ENCODE results near the gene DHX38. TPM values are rescaled to one million over a fixed set of nuclear protein-coding genes. Genes with fewer than 3 reads are reported as not detected.

The DHX38 gene
- polyA plus RNA-seq, 4 donors: 40.6 to 63.7 (median 55.9) TPM

DNA sequence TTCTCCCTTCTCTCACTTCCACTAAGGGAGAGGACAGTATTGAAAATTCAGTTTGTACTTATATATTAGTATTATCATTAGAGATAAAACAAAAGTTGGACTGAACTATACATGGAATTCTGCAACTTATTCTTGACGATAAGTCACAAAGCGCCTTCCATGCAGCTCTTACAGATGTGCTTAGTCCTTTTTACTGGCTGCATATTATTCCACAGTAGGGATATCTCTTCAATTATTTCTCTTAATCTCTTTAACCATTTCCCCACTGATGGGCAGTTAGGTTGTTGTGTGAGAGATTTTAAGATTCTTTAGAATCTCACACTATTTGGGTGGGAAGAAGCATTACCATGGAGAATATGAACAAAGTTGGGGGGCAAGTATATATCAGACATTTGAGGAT, 46.3 kb downstream of the DHX38 start:
- Histone ChIP-seq H3K36me3 (ENCODE audit: control insufficient read depth in 3 of 3, insufficient read depth in 2 of 3, low read depth in 1 of 3, low read length in 3 of 3) (no peaks in the 10 kb centered on the region), H3K4me1 (ENCODE audit: control insufficient read depth in 3 of 3, insufficient read depth in 2 of 3, low read depth in 1 of 3, low read length in 2 of 3) (no peaks in the 10 kb centered on the region), H3K4me3 (ENCODE audit: low read depth in 1 of 3, low read length in 3 of 3) (no peak overlapping the region), H3K27ac (ENCODE audit: low read depth in 1 of 3, low read length in 2 of 3) (no peak overlapping the region), H3K9me3 (ENCODE audit: control insufficient read depth in 2 of 2, insufficient read depth in 1 of 2, low read depth in 1 of 2, low read length in 1 of 2) (no peaks in the 10 kb centered on the region), H3K27me3 (ENCODE audit: control insufficient read depth in 3 of 3, insufficient read depth in 3 of 3, low read length in 3 of 3) (no peaks in the 10 kb centered on the region)
- 96 to 100% (median 100%) methylated on average over 2 of the region's 2 CpGs for whole genome bisulfite sequencing, 3 donors
- FAIRE-seq (no peak), DNase-seq (no peak)

DNA sequence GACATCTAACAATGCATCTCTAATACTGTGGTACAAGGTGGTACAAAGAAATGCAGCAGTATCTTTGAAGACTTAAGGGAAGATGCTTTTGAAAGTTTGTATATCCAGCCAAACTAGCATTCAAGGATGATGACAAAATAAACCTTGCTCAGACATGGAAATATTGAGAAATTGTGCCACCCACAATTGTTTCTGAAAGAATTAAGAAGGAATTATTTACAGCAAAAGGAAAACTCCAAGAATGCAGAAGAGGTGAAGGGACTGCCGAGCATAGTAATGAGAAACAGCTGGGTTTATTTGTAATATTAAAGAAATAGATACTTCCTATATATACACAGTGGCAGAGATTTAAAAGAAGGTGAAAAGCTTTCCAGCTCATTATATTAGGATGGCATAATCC, 48.8 kb downstream of the DHX38 start:
- Histone ChIP-seq H3K27me3 (ENCODE audit: control insufficient read depth in 3 of 3, insufficient read depth in 3 of 3, low read length in 3 of 3) (no peaks in the 10 kb centered on the region), H3K9me3 (ENCODE audit: control insufficient read depth in 2 of 2, insufficient read depth in 1 of 2, low read depth in 1 of 2, low read length in 1 of 2) (no peaks in the 10 kb centered on the region), H3K36me3 (ENCODE audit: control insufficient read depth in 3 of 3, insufficient read depth in 2 of 3, low read depth in 1 of 3, low read length in 3 of 3) (no peaks in the 10 kb centered on the region), H3K4me1 (ENCODE audit: control insufficient read depth in 3 of 3, insufficient read depth in 2 of 3, low read depth in 1 of 3, low read length in 2 of 3) (no peaks in the 10 kb centered on the region), H3K27ac (ENCODE audit: low read depth in 1 of 3, low read length in 2 of 3) (no peak overlapping the region), H3K4me3 (ENCODE audit: low read depth in 1 of 3, low read length in 3 of 3) (no peak overlapping the region)
- 70 to 92% (median 85%) methylated on average over 1 of the region's 1 CpG for WGBS, 3 donors
- FAIRE-seq (no peak), DNase-seq (no peak)

DNA sequence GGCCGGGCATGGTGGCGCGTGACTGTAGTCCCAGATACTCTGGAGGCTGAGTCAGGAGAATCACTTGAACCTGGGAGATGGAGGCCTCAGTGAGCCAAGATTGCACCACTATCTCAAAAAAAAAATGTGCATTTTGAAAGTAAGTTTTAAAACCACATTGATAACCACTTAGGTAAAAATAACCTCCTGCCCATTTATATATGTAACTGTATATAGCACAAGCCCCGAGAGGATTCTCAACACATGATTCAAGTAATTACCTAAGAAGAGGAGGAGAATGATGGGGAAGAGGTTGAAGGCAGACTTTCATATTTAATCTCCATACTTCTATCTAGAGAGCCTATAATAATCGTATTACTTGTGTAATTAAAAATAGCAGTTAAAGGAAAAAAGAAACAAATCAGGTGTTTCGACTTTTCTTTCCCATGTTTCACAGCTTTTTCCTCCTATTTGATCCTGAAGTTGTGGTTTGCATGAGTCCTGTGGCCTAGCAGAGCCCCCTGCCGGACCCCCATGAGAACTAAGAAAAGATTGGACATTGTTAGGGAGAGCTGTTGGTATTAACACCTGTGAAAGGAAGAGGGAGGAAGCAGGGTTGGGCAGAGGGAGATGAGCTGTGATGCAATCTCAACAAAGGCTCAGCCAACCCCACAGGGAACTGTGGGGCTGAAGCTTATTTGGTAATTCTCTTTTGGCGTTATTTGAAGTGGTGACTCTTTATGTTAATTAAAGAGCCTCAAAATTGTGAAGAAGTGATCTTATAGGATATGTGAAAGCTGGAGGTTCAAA, 56.2 kb downstream of the DHX38 start:
- H3K4me1 ChIP-seq (ENCODE audit: control insufficient read depth in 3 of 3, insufficient read depth in 2 of 3, low read depth in 1 of 3, low read length in 2 of 3): no peaks in the 10 kb centered on the region
- H3K27me3 ChIP-seq (ENCODE audit: control insufficient read depth in 3 of 3, insufficient read depth in 3 of 3, low read length in 3 of 3): no peaks in the 10 kb centered on the region
- DNase-seq: no peak
- no peak overlapping the region for H3K4me3 ChIP-seq (ENCODE audit: low read depth in 1 of 3, low read length in 3 of 3)
- H3K9me3 ChIP-seq (ENCODE audit: control insufficient read depth in 2 of 2, insufficient read depth in 1 of 2, low read depth in 1 of 2, low read length in 1 of 2): peaks cover 0 to 1% of the 10 kb centered on the region in 2 donors
- FAIRE-seq: no peak
- H3K27ac ChIP-seq (ENCODE audit: low read depth in 1 of 3, low read length in 2 of 3): no peak overlapping the region
- WGBS, 3 donors: 77 to 86% (median 81%) methylated on average over 8 of the region's 8 CpGs
- H3K36me3 ChIP-seq (ENCODE audit: control insufficient read depth in 3 of 3, insufficient read depth in 2 of 3, low read depth in 1 of 3, low read length in 3 of 3): no peaks in the 10 kb centered on the region

DNA sequence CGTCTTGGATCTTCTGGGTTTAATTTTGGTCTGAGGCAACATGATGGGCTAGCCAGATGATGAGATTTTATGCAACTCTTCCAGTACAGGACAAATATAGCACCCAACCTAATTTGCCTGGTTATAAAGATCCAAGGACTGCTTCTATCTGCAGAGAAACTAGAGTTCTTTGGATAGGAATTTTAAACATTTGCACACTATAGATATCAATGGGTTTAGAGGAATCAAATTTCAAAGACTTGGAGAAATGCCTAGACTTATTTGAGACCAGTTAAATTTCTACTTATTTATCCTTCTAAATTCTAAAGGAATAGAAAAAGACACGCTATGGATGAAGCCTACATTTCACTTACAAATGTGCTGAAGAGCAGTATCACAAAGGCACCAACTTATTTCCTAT, 65.7 kb downstream of the DHX38 start:
- Histone ChIP-seq H3K9me3 (ENCODE audit: control insufficient read depth in 2 of 2, insufficient read depth in 1 of 2, low read depth in 1 of 2, low read length in 1 of 2) (no peaks in the 10 kb centered on the region), H3K4me1 (ENCODE audit: control insufficient read depth in 3 of 3, insufficient read depth in 2 of 3, low read depth in 1 of 3, low read length in 2 of 3) (no peaks in the 10 kb centered on the region), H3K27ac (ENCODE audit: low read depth in 1 of 3, low read length in 2 of 3) (no peak overlapping the region), H3K27me3 (ENCODE audit: control insufficient read depth in 3 of 3, insufficient read depth in 3 of 3, low read length in 3 of 3) (no peaks in the 10 kb centered on the region), H3K36me3 (ENCODE audit: control insufficient read depth in 3 of 3, insufficient read depth in 2 of 3, low read depth in 1 of 3, low read length in 3 of 3) (no peaks in the 10 kb centered on the region), H3K4me3 (ENCODE audit: low read depth in 1 of 3, low read length in 3 of 3) (no peak overlapping the region)
- DNase-seq (no peak), FAIRE-seq (no peak)
- 61 to 81% (median 77%) methylated on average over 2 of the region's 2 CpGs for WGBS, 3 donors

DNA sequence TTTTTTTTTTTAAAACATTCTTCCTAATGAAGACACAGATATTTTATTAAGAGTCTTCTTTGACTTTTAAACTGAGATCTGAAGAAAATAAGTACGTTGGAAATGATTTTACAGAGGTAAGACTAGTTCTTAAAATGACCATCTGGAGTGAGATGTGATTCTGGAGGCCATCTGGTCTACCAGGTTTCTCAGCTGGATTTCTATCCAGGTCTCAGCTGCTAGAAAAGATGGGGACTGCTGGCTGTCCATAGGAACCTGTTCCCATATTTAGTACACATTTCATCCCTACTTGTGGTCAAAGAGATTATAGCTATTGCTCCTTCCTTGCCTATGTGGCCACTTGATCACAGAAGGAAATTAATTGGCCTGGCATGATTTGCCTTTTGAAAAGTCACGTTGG, 66.2 kb downstream of the DHX38 start:
- Histone ChIP-seq H3K27me3 (ENCODE audit: control insufficient read depth in 3 of 3, insufficient read depth in 3 of 3, low read length in 3 of 3) (no peaks in the 10 kb centered on the region), H3K27ac (ENCODE audit: low read depth in 1 of 3, low read length in 2 of 3) (no peak overlapping the region), H3K36me3 (ENCODE audit: control insufficient read depth in 3 of 3, insufficient read depth in 2 of 3, low read depth in 1 of 3, low read length in 3 of 3) (no peaks in the 10 kb centered on the region), H3K4me3 (ENCODE audit: low read depth in 1 of 3, low read length in 3 of 3) (no peak overlapping the region), H3K9me3 (ENCODE audit: control insufficient read depth in 2 of 2, insufficient read depth in 1 of 2, low read depth in 1 of 2, low read length in 1 of 2) (no peaks in the 10 kb centered on the region), H3K4me1 (ENCODE audit: control insufficient read depth in 3 of 3, insufficient read depth in 2 of 3, low read depth in 1 of 3, low read length in 2 of 3) (no peaks in the 10 kb centered on the region)
- FAIRE-seq (no peak), DNase-seq (no peak)
- 64 to 79% (median 76%) methylated on average over 2 of the region's 2 CpGs for WGBS, 3 donors

DNA sequence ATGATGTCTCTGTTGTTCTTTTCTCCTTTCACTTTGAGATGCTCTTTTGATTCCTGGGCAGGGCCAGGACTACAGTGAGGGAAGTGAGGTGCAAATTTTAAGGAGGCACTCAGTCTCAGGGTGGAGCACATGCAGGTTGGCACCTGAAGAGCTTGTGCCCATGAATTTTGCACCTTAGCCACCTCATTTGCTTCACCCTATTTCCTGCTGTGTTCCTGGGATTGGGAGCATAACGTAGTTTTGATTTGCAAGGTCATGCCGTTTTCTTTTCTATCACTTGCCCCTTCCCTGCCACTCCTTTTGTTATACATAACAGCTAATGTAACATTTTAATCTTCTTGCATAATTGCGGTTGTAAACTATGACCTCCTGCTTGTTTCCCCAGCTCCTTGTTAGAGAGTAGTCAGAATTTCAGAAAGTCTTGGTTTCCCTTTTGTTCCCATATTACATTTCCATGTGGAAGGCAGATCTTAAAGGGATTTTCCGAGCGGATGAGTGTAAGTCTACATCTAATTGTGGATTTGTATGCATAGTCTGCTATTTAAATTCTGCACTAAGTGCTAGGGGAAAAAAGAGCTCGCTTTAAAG, 68.6 kb downstream of the DHX38 start:
- no peak overlapping the region for H3K4me3 ChIP-seq (ENCODE audit: low read depth in 1 of 3, low read length in 3 of 3)
- H3K4me1 ChIP-seq (ENCODE audit: control insufficient read depth in 3 of 3, insufficient read depth in 2 of 3, low read depth in 1 of 3, low read length in 2 of 3): no peaks in the 10 kb centered on the region
- peak overlapping the region in 1 of 3 donors; percentile 4 for H3K27ac ChIP-seq (ENCODE audit: low read depth in 1 of 3, low read length in 2 of 3)
- H3K36me3 ChIP-seq (ENCODE audit: control insufficient read depth in 3 of 3, insufficient read depth in 2 of 3, low read depth in 1 of 3, low read length in 3 of 3): no peaks in the 10 kb centered on the region
- DNase-seq (peak; percentile 25 to 54), FAIRE-seq (no peak)
- peaks cover 0 to 2% (median 0%) of the 10 kb centered on the region in 3 donors for H3K27me3 ChIP-seq (ENCODE audit: control insufficient read depth in 3 of 3, insufficient read depth in 3 of 3, low read length in 3 of 3)
- WGBS, 3 donors: 31 to 54% (median 47%) methylated on average over 6 of the region's 6 CpGs
- no peaks in the 10 kb centered on the region for H3K9me3 ChIP-seq (ENCODE audit: control insufficient read depth in 2 of 2, insufficient read depth in 1 of 2, low read depth in 1 of 2, low read length in 1 of 2)

Other genes starting within 250 kb of the DHX38 start
- gene ATXN1L, start 247.9 kb upstream of the DHX38 start, polyA plus RNA-seq: 10 to 100 TPM in 2 of 4 donors, 1 to 10 TPM in 2; 4.3 to 21.3 (median 7.7) TPM
- 10 to 100 TPM in 3 of 4 donors, 1 to 10 TPM in 1; 7.2 to 15.7 (median 11.2) TPM for gene ZNF821, start 209.7 kb upstream of the DHX38 start, polyA plus RNA-seq
- 100 to 1,000 TPM; 112 to 257 (median 155) TPM for gene IST1, start 198.3 kb upstream of the DHX38 start, polyA plus RNA-seq
- under 1 TPM in 3 of 4 donors, not detected in 1; 0.01 to 0.30 (median 0.27) TPM for gene PKD1L3, start 93.4 kb upstream of the DHX38 start, polyA plus RNA-seq
- gene DHODH, start 85.1 kb upstream of the DHX38 start, polyA plus RNA-seq: 1 to 10 TPM; 1.1 to 8.3 (median 5.1) TPM
- gene HP, start 39.3 kb upstream of the DHX38 start, polyA plus RNA-seq: 10 to 100 TPM in 1 of 4 donors, 1 to 10 TPM in 2, under 1 TPM in 1; 0.32 to 15.2 (median 3.0) TPM
- 1 to 10 TPM in 2 of 4 donors, under 1 TPM in 1, not detected in 1; 0.56 to 1.9 (median 1.1) TPM for gene HPR, start 30.6 kb upstream of the DHX38 start, polyA plus RNA-seq
- 10 to 100 TPM; 11.3 to 22.1 (median 12.1) TPM for gene TXNL4B, start 227 bp upstream of the DHX38 start, polyA plus RNA-seq
- gene PMFBP1, start 78.3 kb downstream of the DHX38 start, polyA plus RNA-seq: 1 to 10 TPM; 1.1 to 5.2 (median 2.3) TPM